ENCODE data around the gene TOM1L2.

The TOM1L2 gene

DNA sequence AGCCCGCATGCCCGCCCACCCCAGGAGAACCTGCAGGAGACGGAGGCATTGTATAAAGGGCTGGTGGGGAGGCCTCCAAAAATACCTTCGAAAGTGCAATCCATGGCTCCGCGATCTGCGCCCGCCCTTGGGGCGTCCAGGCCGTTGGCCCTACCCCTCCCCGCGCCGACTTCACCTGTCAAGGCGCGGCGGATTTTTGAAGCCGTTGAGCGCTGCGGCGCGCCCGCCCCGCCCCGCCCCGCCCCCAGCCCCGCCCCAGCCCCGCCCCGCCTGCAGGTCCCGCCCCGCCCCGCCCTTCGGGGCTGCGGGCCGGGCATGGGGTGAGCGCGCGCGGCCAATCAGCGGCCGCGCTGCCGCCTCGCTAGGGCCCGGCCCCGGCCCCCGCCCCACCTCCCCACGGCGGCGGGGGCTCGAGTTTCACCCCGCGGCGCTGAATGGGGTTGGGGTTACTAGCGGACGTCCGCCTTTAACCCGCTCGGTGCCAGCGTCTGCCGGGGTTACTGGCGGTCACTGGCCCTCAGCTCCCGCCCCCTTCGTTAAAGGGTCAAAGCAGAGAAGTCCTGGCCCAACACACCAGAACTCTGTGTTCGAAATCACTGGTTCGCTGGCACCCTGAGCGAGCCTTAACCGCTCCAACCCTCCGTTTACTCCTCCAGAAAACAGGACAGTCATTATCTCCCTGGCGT lies 148.6 kb downstream of the TOM1L2 start:
- no peaks in the 10 kb centered on the region for H3K27me3 ChIP-seq
- peaks cover 94 to 97% (median 96%) of the 10 kb centered on the region in 10 experiments for H3K4me1 ChIP-seq
- H3K9me3 ChIP-seq (replicated peaks in 1 of 11), result no peaks in the 10 kb centered on the region
- H3K4me3 ChIP-seq, result peak overlapping the region; percentile 56 to 73 (median 64)
- peak overlapping the region; percentile 86 to 98 (median 94) for H3K27ac ChIP-seq
- H3K9ac ChIP-seq, result peak overlapping the region; percentile 77 to 95 (median 84)
- TF ChIP-seq Cebpa-rat (IDR thresholded peaks at IDR 0.05), result no peak
- peak overlapping the region; percentile 96 to 100 (median 99) for H3K4me2 ChIP-seq
- peaks cover 33 to 65% (median 61%) of the 10 kb centered on the region in 11 experiments for H3K36me3 ChIP-seq
- peaks cover 73 to 94% (median 86%) of the 10 kb centered on the region in 11 experiments for H4K20me1 ChIP-seq

DNA sequence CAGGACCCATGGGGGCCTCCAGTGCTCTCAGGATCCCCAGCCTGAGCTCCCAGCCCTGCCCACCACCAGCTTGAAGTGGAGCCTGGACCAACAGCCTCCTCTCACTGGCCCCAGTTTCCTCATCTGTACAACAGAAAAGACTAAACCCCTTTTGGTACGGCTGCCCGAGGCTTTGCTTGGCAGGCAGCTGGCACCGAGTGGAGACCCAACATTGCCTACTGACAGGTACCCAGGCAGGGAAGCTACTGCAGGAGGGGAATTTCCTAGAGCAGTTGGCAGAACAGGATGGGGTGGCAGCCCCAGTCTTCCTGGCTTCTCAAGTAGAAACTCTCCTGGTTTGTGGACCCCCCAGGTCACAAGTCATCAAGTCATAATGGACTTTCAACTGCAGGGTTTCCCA lies 149.6 kb downstream of the TOM1L2 start:
- Histone ChIP-seq H3K4me3 (peak overlapping the region; percentile 56 to 73 (median 64)), H3K9ac (peak overlapping the region; percentile 63 to 82 (median 76)), H4K20me1 (peaks cover 71 to 93% (median 85%) of the 10 kb centered on the region in 11 experiments), H3K4me1 (peaks cover 90 to 95% (median 94%) of the 10 kb centered on the region in 10 experiments), H3K4me2 (peak overlapping the region; percentile 96 to 100 (median 98)), H3K27me3 (no peaks in the 10 kb centered on the region), H3K9me3 (replicated peaks in 1 of 11) (no peaks in the 10 kb centered on the region), H3K27ac (peak overlapping the region; percentile 34 to 79 (median 72); a peak in 20 of 22 replicates), H3K36me3 (peaks cover 35 to 64% (median 60%) of the 10 kb centered on the region in 11 experiments)
- no peak for TF ChIP-seq Cebpa-rat (IDR thresholded peaks at IDR 0.05)

DNA sequence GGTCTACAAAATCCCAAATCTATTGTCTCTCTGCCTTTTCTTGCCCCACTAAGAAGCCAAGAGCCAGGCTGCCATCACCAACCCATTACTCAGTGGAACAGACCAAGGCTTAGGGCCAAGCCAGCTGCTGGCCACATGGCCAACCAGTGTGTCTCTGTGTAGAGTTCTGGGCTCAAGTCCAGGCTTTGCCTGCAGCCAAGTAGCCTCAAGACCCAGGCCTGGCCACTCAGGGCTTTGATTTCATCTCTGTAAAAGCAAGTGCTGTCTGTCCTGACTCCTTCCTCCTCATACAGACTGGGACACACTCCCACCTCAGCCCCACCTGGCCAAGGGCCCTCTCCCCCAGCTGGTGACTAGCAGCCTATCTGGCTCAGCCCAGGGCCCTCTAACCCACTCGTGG lies 150.0 kb downstream of the TOM1L2 start:
- H3K4me2 ChIP-seq, result peak overlapping the region; percentile 96 to 100 (median 98)
- no peak for TF ChIP-seq Cebpa-rat (IDR thresholded peaks at IDR 0.05)
- H3K27ac ChIP-seq, result peak overlapping the region; percentile 34 to 79 (median 72); a peak in 20 of 22 replicates
- no peaks in the 10 kb centered on the region for H3K9me3 ChIP-seq (replicated peaks in 1 of 11)
- H3K4me1 ChIP-seq, result peaks cover 87 to 94% (median 92%) of the 10 kb centered on the region in 10 experiments
- H3K36me3 ChIP-seq, result peaks cover 36 to 64% (median 60%) of the 10 kb centered on the region in 11 experiments
- peak overlapping the region; percentile 56 to 73 (median 64) for H3K4me3 ChIP-seq
- H3K27me3 ChIP-seq, result no peaks in the 10 kb centered on the region
- peaks cover 71 to 93% (median 85%) of the 10 kb centered on the region in 11 experiments for H4K20me1 ChIP-seq
- peak overlapping the region; percentile 63 to 82 (median 76) for H3K9ac ChIP-seq

DNA sequence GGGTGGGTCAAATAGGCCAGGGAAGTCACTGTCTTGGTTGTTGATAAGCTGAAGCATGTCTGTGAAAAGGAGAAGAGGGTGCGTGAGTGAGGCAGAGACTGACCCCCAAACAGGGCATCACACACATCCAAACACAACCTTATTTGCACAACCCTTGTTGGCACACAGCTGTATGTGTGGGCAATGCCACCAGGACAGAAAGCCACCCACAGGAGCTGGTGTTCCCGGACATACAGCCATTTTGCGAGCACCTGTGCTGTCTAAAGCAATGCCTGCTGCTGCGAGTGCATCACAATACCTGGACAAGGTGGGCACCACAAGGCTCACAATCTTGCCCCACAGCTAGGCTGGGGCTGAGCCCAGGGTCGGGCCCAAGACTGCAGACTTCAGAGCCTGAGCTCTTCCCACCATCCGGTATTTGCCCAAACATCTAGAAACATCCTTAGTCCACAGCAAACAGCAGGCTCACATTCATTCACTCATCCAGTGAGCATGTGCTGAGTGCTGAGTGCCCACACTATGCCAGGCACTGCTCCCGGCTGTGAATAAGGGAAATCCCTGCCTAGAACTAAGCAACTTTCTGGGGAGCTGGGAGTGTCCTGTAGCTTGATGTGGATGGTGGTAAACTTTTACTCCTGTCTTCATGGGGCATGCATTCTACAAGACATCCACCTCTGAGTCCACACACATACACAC lies 151.6 kb downstream of the TOM1L2 start:
- peaks cover 46 to 72% (median 66%) of the 10 kb centered on the region in 11 experiments for H3K36me3 ChIP-seq
- H4K20me1 ChIP-seq, result peaks cover 73 to 93% (median 85%) of the 10 kb centered on the region in 11 experiments
- H3K9ac ChIP-seq, result peak overlapping the region; percentile 63 to 82 (median 76); a peak in 20 of 22 replicates
- peaks cover 79 to 92% (median 89%) of the 10 kb centered on the region in 10 experiments for H3K4me1 ChIP-seq
- peak overlapping the region; percentile 96 to 100 (median 98) for H3K4me2 ChIP-seq
- no peaks in the 10 kb centered on the region for H3K27me3 ChIP-seq
- H3K4me3 ChIP-seq, result peak overlapping the region in 8 of 10 experiments; percentile 24 to 68 (median 62); a peak in 10 of 20 replicates
- TF ChIP-seq Cebpa-rat (IDR thresholded peaks at IDR 0.05), result no peak
- no peaks in the 10 kb centered on the region for H3K9me3 ChIP-seq (replicated peaks in 1 of 11)
- H3K27ac ChIP-seq, result peak overlapping the region in 9 of 11 experiments; percentile 1 to 79 (median 68); a peak in 15 of 22 replicates

DNA sequence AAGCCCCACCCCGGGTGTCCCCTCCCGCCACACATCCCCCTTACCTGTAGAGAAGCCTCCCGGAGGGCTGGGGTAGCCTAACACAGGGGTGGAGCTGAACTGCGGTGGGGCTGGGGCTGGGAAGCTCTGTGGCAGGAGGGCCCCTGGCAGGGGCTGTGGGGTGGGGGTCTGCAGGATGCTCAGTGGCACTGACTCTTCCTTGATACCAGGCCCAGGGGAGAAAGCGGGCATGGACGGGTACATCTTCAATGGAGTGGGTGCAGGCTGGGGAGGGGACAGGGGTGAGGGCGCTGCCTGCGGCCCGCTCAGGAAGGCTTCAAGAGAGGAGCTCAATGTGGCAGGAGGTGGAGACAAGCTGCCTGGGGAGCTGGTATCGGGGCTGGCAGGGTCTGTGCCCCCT lies 152.2 kb downstream of the TOM1L2 start:
- Histone ChIP-seq H3K4me2 (peak overlapping the region; percentile 96 to 100 (median 98)), H3K9me3 (replicated peaks in 1 of 11) (no peaks in the 10 kb centered on the region), H3K36me3 (peaks cover 51 to 78% (median 72%) of the 10 kb centered on the region in 11 experiments), H3K4me3 (peak overlapping the region in 4 of 10 experiments; percentile 24 to 61 (median 41); a peak in 4 of 20 replicates), H4K20me1 (peaks cover 78 to 94% (median 87%) of the 10 kb centered on the region in 11 experiments), H3K9ac (peak overlapping the region; percentile 12 to 82 (median 76); a peak in 19 of 22 replicates), H3K27me3 (no peaks in the 10 kb centered on the region), H3K27ac (peak overlapping the region in 9 of 11 experiments; percentile 1 to 79 (median 48); a peak in 13 of 22 replicates), H3K4me1 (peaks cover 79 to 92% (median 90%) of the 10 kb centered on the region in 10 experiments)
- TF ChIP-seq Cebpa-rat (IDR thresholded peaks at IDR 0.05), result no peak

DNA sequence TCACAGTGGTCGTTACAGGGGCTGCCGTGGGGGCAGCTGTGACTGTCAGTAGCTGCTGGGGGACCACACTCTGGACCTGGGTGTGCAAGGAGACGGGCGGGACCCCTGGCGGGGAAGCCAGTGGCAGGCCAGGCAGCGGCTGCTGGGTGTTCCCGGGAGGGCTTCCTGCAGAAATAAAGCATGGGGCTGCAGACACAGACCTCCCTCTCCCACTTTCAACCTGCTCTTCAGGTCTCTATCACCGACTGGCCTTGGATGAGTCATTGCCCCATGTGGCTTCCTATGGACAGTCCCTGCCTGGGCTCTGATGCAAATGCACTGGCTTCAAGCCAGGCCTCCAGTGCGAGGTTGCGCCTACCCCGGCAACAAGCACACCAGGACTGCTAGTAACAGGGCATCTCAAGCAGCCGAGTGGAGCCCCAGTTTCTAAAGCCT lies 152.6 kb downstream of the TOM1L2 start:
- H3K4me3 ChIP-seq, result peak overlapping the region in 2 of 10 experiments; percentile 56 to 61; a peak in 2 of 20 replicates
- peaks cover 83 to 94% (median 89%) of the 10 kb centered on the region in 11 experiments for H4K20me1 ChIP-seq
- H3K9me3 ChIP-seq (replicated peaks in 1 of 11), result no peaks in the 10 kb centered on the region
- H3K4me1 ChIP-seq, result peaks cover 75 to 92% (median 90%) of the 10 kb centered on the region in 10 experiments
- H3K4me2 ChIP-seq, result peak overlapping the region; percentile 96 to 100 (median 98)
- H3K27me3 ChIP-seq, result no peaks in the 10 kb centered on the region
- peak overlapping the region in 6 of 11 experiments; percentile 18 to 73 (median 46); a peak in 8 of 22 replicates for H3K27ac ChIP-seq
- TF ChIP-seq Cebpa-rat (IDR thresholded peaks at IDR 0.05), result no peak
- peaks cover 56 to 83% (median 76%) of the 10 kb centered on the region in 11 experiments for H3K36me3 ChIP-seq
- peak overlapping the region; percentile 12 to 82 (median 76); a peak in 14 of 22 replicates for H3K9ac ChIP-seq

DNA sequence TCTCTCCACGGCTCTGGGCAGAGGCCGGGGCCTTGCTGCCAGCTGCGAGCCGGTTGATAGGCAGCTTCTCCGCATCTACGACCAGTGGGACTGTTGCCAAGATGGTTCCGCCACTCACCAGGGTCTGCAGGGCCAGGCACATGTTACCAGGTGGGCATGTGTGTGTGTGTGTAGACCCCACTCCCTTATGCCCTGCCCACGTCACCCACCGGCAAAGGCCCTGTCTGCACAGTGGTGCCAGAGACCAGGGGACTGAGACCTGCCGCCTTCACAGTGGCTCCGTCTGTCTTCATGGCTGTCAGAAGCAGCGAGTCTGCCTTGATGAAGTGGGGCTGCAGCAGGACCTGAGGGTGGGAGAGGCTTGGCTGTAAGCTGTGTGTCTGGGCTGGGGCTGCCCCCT lies 153.1 kb downstream of the TOM1L2 start:
- peak overlapping the region in 9 of 11 experiments; percentile 96 to 100 (median 98); a peak in 16 of 22 replicates for H3K4me2 ChIP-seq

DNA sequence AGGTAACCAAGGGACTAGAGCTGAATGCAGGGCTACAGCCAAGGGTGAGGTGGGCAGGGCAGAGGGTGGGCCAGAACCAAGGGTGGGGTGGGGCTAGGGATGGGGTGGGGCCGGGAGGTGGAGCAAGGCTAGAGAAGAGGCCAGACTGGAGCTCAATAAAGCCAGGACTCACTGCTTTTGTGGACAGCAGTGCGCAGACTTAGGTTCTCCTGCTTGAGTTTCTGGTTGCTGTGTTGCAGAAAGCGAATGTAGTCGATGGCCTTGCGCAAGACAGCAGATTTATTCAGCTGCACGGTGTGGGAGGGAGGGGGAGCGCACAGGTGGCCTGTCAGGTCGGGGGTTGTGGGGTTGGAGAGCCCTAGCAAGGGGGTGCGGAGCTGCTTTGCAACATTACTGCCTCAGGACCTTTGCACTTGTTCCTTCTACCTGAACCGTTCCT lies 154.1 kb downstream of the TOM1L2 start:
- peak overlapping the region in 10 of 11 experiments; percentile 8 to 99 (median 98); a peak in 13 of 22 replicates for H3K4me2 ChIP-seq
- H4K20me1 ChIP-seq, result peaks cover 95 to 100% (median 96%) of the 10 kb centered on the region in 11 experiments
- H3K9me3 ChIP-seq (replicated peaks in 1 of 11), result no peaks in the 10 kb centered on the region
- no peak overlapping the region for H3K4me3 ChIP-seq
- peak in 1 of 11 experiments; percentile 30; a peak in 1 of 22 replicates for TF ChIP-seq Cebpa-rat (IDR thresholded peaks at IDR 0.05)
- no peaks in the 10 kb centered on the region for H3K27me3 ChIP-seq
- peak overlapping the region in 3 of 11 experiments; percentile 13 to 68 (median 41); a peak in 4 of 22 replicates for H3K27ac ChIP-seq
- H3K36me3 ChIP-seq, result peaks cover 71 to 97% (median 91%) of the 10 kb centered on the region in 11 experiments
- H3K9ac ChIP-seq, result peak overlapping the region in 3 of 11 experiments; percentile 15 to 82 (median 28); a peak in 3 of 22 replicates
- H3K4me1 ChIP-seq, result peaks cover 64 to 87% (median 80%) of the 10 kb centered on the region in 10 experiments

More for the DNA sequence above, 153.1 kb downstream of the TOM1L2 start:
- peaks cover 87 to 94% (median 91%) of the 10 kb centered on the region in 11 experiments for H4K20me1 ChIP-seq
- TF ChIP-seq Cebpa-rat (IDR thresholded peaks at IDR 0.05), result no peak
- H3K4me1 ChIP-seq, result peaks cover 70 to 92% (median 86%) of the 10 kb centered on the region in 10 experiments
- H3K36me3 ChIP-seq, result peaks cover 61 to 87% (median 81%) of the 10 kb centered on the region in 11 experiments
- peak overlapping the region in 8 of 11 experiments; percentile 12 to 82 (median 54); a peak in 9 of 22 replicates for H3K9ac ChIP-seq
- no peak overlapping the region for H3K4me3 ChIP-seq
- H3K27ac ChIP-seq, result peak overlapping the region in 4 of 11 experiments; percentile 11 to 68 (median 30); a peak in 9 of 22 replicates
- no peaks in the 10 kb centered on the region for H3K27me3 ChIP-seq
- H3K9me3 ChIP-seq (replicated peaks in 1 of 11), result no peaks in the 10 kb centered on the region

Data from BLaER1 treated with 17β-estradiol and CSF1 and Interleukin-3, amounts not matched to agents 10 nM and 100 nM (cell line).